HepG2 (cell line): Measurements from ENCODE around the gene COL18A1. TPM values are rescaled to one million over a fixed set of nuclear protein-coding genes. Genes with fewer than 3 reads are reported as not detected.

Experiments
- ARHGAP35 ChIP-seq: sonication (generic); formaldehyde crosslinking; IDR thresholded peaks from 2 replicates; pipeline ENCODE4 v1.9.0; 2022; ENCODE audit warnings: mild to moderate bottlenecking, inconsistent platforms, moderate library complexity, missing genetic modification reagents, borderline replicate concordance
- CBX1 ChIP-seq: IDR thresholded peaks from one replicate; pipeline ENCODE4 v1.6.1; 2016; ENCODE audit warnings: antibody characterized with exemption, low read depth
- CENPX ChIP-seq: sonication (generic); formaldehyde crosslinking; IDR thresholded peaks from 2 replicates; pipeline ENCODE4 v1.9.0; 2021; ENCODE audit warnings: mild to moderate bottlenecking, missing genetic modification reagents, moderate library complexity
- CHD4 ChIP-seq: fragments of 200-600 bp; sonication (generic); IDR thresholded peaks from 2 replicates; pipeline ENCODE4 v1.7.0; 2017; ENCODE audit warnings: mild to moderate bottlenecking, low read length, borderline replicate concordance
- FLYWCH1 ChIP-seq: sonication (generic); formaldehyde crosslinking; IDR thresholded peaks from 2 replicates; pipeline ENCODE4 v1.8.1; 2023; ENCODE audit warnings: mild to moderate bottlenecking, missing genetic modification reagents
- HDAC1 ChIP-seq: sonication (generic); formaldehyde crosslinking; IDR thresholded peaks from 2 replicates; pipeline ENCODE4 v1.5.1; 2020; ENCODE audit warnings: mild to moderate bottlenecking, missing genetic modification reagents
- HIVEP1 ChIP-seq: sonication (generic); formaldehyde crosslinking; IDR thresholded peaks from 2 replicates; pipeline ENCODE4 v1.4.0; 2020; ENCODE audit warnings: mild to moderate bottlenecking, missing genetic modification reagents
- KLF13 ChIP-seq: sonication (generic); formaldehyde crosslinking; IDR thresholded peaks from 2 replicates; pipeline ENCODE4 v1.4.0; 2020; ENCODE audit warnings: mild to moderate bottlenecking, missing genetic modification reagents
- MTF1 ChIP-seq: sonication (generic); formaldehyde crosslinking; IDR thresholded peaks from 2 replicates; pipeline ENCODE4 v1.5.0; 2020; ENCODE audit warnings: missing genetic modification reagents
- NCOA2 ChIP-seq: sonication (generic); formaldehyde crosslinking; IDR thresholded peaks from 2 replicates; pipeline ENCODE4 v1.8.0; 2022; ENCODE audit warnings: inconsistent platforms
- NFRKB ChIP-seq: fragments of 450-650 bp; IDR thresholded peaks from 2 replicates; pipeline ENCODE4 v1.6.1; 2017
- POLR2A ChIP-seq, 2 experiments: IDR thresholded peaks; 2 replicates each; pipeline ENCODE4 v1.6.1; 2011; ENCODE audit warnings: low read depth in 2 of 2, low read length in 2 of 2, mild to moderate bottlenecking in 1 of 2, moderate library complexity in 1 of 2; ENCODE audit not compliant: insufficient read depth in 1 of 2
- RARA ChIP-seq: IDR thresholded peaks from 2 replicates; pipeline ENCODE4 v1.6.1; 2016; ENCODE audit warnings: missing genetic modification reagents, missing compliant biosample characterization
- RBFOX2 ChIP-seq: fragments of 200-400 bp; formaldehyde crosslinking; IDR thresholded peaks from 2 replicates; pipeline ENCODE4 v1.6.1; 2017; ENCODE audit warnings: low read depth, mild to moderate bottlenecking, low read length
- SMAD1 ChIP-seq: sonication (generic); formaldehyde crosslinking; IDR thresholded peaks from 2 replicates; pipeline ENCODE4 v1.4.0; 2020; ENCODE audit warnings: missing genetic modification reagents, low read depth, mild to moderate bottlenecking, borderline replicate concordance
- SRSF4 ChIP-seq: fragments of 200-400 bp; formaldehyde crosslinking; IDR thresholded peaks from one replicate; pipeline ENCODE4 v1.6.1; 2018; ENCODE audit warnings: mild to moderate bottlenecking, low read depth, low read length, moderate library complexity; ENCODE audit not compliant: poor library complexity, severe bottlenecking
- TEAD3 ChIP-seq: optimal IDR thresholded peaks from 2 replicates; pipeline ENCODE3; 2016; ENCODE audit warnings: borderline replicate concordance
- ZEB1 ChIP-seq: IDR thresholded peaks from 2 replicates; pipeline ENCODE4 v1.6.1; 2012; ENCODE audit warnings: mild to moderate bottlenecking, low read depth, inconsistent platforms; ENCODE audit not compliant: insufficient replicate concordance
- ZKSCAN1 ChIP-seq: fragments of 150-350 bp; IDR thresholded peaks from 2 replicates; pipeline ENCODE4 v1.6.1; 2014; ENCODE audit warnings: low read length
- ZNF251 ChIP-seq: sonication (generic); formaldehyde crosslinking; IDR thresholded peaks from 2 replicates; pipeline ENCODE4 v1.9.0; 2021; ENCODE audit warnings: mild to moderate bottlenecking, missing genetic modification reagents
- ZNF446 ChIP-seq: sonication (generic); formaldehyde crosslinking; IDR thresholded peaks from 2 replicates; pipeline ENCODE4 v1.5.0; 2020; ENCODE audit warnings: mild to moderate bottlenecking, missing genetic modification reagents
- ZNF484 ChIP-seq: sonication (generic); formaldehyde crosslinking; IDR thresholded peaks from 2 replicates; pipeline ENCODE4 v1.5.1; 2020; ENCODE audit warnings: mild to moderate bottlenecking, low read depth, missing genetic modification reagents, borderline replicate concordance
- ZNF687 ChIP-seq: sonication (generic); formaldehyde crosslinking; IDR thresholded peaks from 2 replicates; pipeline ENCODE4 v1.5.1; 2020; ENCODE audit warnings: mild to moderate bottlenecking, missing genetic modification reagents, moderate library complexity
- ZNF800 ChIP-seq: sonication (generic); formaldehyde crosslinking; IDR thresholded peaks from 2 replicates; pipeline ENCODE4 v1.4.0; 2020; ENCODE audit warnings: missing genetic modification reagents
- ZSCAN5A ChIP-seq: sonication (generic); formaldehyde crosslinking; IDR thresholded peaks from 2 replicates; pipeline ENCODE4 v1.8.0; 2022; ENCODE audit warnings: mild to moderate bottlenecking, missing genetic modification reagents, borderline replicate concordance
- polyA plus RNA-seq, 8 experiments: library from polyadenylated mRNA; depleted of rRNA in 3 of 8; stranded (reverse) in 7 of 8; unstranded in 1 of 8; fragments of >200 nt; fragmentation: Illumina TruSeq in 4 of 8; extraction: Trizol in 4 of 8; gene quantifications; 2 replicates each; pipeline versions ENCODE4 v1.2.1 to v1.2.3, GENCODE V29; 2011 to 2016; ENCODE audit warnings: low read depth in 4 of 8, missing spikeins in 1 of 8, mixed read lengths in 1 of 8; ENCODE audit not compliant: insufficient read depth in 1 of 8
- total RNA-seq, 5 experiments: library from RNA; depleted of rRNA; stranded (reverse); fragments of >200 nt; fragmentation: Illumina TruSeq; extraction: Trizol; gene quantifications; 2 replicates each; pipeline ENCODE4 v1.2.3, GENCODE V29; 2016; ENCODE audit warnings: low read depth in 1 of 5

Gene COL18A1
- total and polyA plus RNA-seq, 2 of the 13 experiments (the other 11 are each of a cell fraction or from before 2014, with no cell fraction given), result 79.0 to 102 TPM

GRCh38 chr21:45528981-45529784 is 124.2 kb downstream of the COL18A1 start (continued):
- peak; percentile 97 for TF ChIP-seq ZNF687
- no peak for TF ChIP-seq ZNF446 (CRISPR knock-in tag)
- no peak for TF ChIP-seq ZSCAN5A
- TF ChIP-seq FLYWCH1 (CRISPR knock-in tag), result no peak
- TF ChIP-seq ARHGAP35 (CRISPR knock-in tag), result no peak
- no peak for TF ChIP-seq MTF1 (CRISPR knock-in tag)
- TF ChIP-seq CBX1, result no peak
- TF ChIP-seq RARA (CRISPR knock-in tag), result peak; percentile 88
- TF ChIP-seq ZKSCAN1, result no peak
- TF ChIP-seq HDAC1 (CRISPR knock-in tag), result peak; percentile 85
- TF ChIP-seq POLR2A (IDR thresholded peaks at IDR 0.05; ENCODE audit: insufficient read depth in 1 of 2, low read depth in 2 of 2, low read length in 2 of 2), result no peak
- no peak for TF ChIP-seq CENPX (CRISPR knock-in tag)
- no peak for TF ChIP-seq NFRKB
- TF ChIP-seq HIVEP1 (CRISPR knock-in tag), result peak; percentile 89
- no peak for TF ChIP-seq ZNF800
- TF ChIP-seq CHD4, result no peak
- TF ChIP-seq NCOA2, result peak; percentile 27; the same call in 1 of the 2 replicates
- 0 out of 2 replicates have a peak, but pooled peaks have one; percentile 28 for TF ChIP-seq RBFOX2
- TF ChIP-seq SRSF4, result no peak
- TF ChIP-seq ZNF484 (CRISPR knock-in tag), result no peak
- TF ChIP-seq ZNF251 (CRISPR knock-in tag), result no peak
- TF ChIP-seq ZEB1, result no peak
- TF ChIP-seq SMAD1, result 0 out of 2 replicates have a peak, but pooled peaks have one; percentile 65
- no peak for TF ChIP-seq KLF13 (CRISPR knock-in tag)
- TF ChIP-seq TEAD3 (CRISPR knock-in tag), result peak; percentile 16
